GM18907 (cell line): Measurements from ENCODE around the gene GRM6.

ENCODE experiments used
- ATAC-seq: cut with Tn5 transposase; IDR thresholded peaks from one replicate; pipeline ENCODE4 v1.9.1; 2021; ENCODE audit warnings: mild to moderate bottlenecking, moderate library complexity; ENCODE audit not compliant: unreplicated experiment

GRM6 gene

GRCh38 chr5:178994580-178995340 is at the start of gene GRM6:
Gene GRM6 (minus strand): TSS chr5:178995320. CDS start chr5:178994944, 376 bp downstream.
- ATAC-seq, result no peak

DNA sequence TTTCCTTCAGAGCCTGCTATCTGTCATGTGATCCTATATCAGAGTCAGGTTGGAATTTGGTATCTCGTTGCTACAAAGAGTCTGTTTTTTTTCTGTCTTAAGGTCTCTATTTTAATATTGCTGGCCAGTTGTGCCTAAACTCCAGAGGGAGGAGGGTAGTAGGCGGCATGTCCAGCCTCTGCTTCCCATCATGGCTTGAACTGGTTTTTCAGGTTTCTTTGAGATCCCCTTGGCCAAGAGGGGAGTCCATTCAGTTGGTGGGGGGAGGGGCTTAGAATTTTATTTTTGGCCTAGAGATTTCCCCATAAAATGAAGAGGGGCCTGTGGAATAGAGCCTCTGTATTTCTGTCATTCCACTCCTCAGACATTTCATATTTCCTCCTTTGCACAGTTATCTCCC is 49.6 kb upstream of the GRM6 start:
- no peak for ATAC-seq

- ATAC-seq, result no peak
These were observed 38.0 kb upstream of the GRM6 start for GRCh38 chr5:179033004-179033580.

DNA sequence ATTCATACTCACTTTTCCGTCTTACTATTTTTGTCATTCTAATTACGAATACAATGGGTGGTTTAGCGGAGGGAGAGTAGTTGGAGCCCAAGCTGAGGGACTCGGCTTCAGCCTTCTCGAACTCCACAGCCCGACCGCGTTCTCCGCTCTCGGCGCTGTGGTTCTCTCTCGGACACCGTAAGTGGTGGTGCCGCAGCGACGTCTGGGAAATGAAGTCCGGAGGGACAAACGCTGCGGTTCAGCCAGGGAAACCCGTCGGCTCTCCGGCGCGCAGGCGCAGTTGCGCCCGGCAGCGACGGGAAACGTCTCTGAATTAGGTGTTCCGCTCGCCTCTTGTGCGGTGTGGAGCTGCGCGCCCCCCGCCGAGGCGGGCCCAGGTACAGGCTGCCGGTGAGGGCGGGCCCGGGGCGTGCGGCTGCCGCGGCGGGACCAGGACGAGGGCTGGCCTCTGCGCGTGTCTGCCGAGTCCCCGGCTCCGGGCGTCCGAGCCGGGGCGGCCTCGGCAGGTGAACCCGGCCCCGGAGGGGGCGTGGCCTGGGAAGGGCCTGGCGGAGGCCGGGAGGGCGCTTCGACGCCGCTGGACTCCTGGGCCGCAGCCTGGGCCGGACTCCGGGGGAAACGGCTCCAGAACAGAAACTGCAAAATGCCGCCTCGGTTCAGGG is 28.5 kb upstream of the GRM6 start, which contains the start of gene ZNF879:
ZNF879 (plus strand) TSS at position 277 of the 662 bp plus-strand sequence. CDS start 1,201 bp downstream, outside the sequence.
- ATAC-seq, result peak; percentile 88

DNA sequence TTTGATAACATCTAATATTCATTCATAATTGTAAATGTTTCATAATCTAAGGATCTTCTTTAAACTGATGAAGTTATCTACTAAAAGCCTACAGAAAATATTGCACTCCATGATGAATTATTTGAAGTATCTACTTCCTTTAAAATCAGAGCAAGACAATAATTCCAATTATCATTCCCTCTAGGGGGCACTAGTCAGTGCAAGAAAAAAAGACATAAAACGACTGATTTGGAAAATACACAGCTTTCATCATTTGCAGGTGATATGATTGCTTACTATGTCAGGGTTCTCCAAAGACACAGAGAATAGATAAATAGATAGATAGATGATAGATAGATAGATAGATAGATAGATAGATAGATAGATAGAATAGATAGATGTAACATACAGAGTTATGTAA is 13.5 kb upstream of the GRM6 start:
- no peak for ATAC-seq

DNA sequence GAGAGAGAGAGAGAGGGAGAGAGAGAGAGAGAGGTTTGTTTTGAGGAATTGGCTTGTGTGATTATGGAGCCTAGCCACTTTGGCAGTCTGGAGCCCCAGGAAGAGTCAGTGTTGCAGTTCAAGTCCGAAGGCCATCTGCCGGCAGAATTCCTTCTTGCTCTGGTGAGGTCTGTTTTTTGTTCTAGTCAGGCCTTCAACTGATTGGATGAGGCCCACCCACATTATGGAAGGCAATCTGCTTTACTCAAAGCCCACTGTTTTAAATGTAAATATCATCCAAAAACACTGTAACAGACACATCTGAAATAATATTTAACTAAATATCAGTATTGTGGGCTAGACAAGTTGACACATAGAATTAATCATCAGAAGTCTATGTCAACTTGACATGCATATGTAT is 11.4 kb upstream of the GRM6 start:
- ATAC-seq, result no peak

DNA sequence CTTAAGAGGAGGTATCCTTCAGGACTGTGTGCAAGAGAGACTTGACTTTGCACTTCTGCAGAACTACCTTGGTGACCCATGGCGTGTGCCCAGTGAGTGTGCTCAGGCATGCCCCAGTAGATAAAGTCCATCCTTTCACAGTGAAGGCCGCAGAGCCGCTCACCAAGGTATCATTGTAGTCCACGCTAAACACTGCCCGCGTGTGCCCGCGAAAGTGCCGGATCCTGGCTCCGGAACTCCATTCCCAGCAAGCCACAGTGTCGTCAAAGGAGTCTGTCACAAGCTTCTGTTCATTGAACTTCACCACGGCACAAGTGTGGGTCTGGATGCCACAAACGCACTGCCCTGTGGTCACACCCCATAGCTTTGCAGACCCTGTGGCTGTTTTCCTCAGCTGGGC is 3.3 kb upstream of the GRM6 start:
- ATAC-seq, result no peak

- ATAC-seq, result no peak
These were observed 2.1 kb upstream of the GRM6 start for GRCh38 chr5:178997191-178997590.

- no peak for ATAC-seq
These were observed 1.0 kb upstream of the GRM6 start for GRCh38 chr5:178996156-178996555.

GRCh38 chr5:178995341-178995690 is 196 bp upstream of the GRM6 start:
- ATAC-seq, result no peak

GRCh38 chr5:178993955-178994579 is 1.1 kb downstream of the GRM6 start:
- no peak for ATAC-seq

DNA sequence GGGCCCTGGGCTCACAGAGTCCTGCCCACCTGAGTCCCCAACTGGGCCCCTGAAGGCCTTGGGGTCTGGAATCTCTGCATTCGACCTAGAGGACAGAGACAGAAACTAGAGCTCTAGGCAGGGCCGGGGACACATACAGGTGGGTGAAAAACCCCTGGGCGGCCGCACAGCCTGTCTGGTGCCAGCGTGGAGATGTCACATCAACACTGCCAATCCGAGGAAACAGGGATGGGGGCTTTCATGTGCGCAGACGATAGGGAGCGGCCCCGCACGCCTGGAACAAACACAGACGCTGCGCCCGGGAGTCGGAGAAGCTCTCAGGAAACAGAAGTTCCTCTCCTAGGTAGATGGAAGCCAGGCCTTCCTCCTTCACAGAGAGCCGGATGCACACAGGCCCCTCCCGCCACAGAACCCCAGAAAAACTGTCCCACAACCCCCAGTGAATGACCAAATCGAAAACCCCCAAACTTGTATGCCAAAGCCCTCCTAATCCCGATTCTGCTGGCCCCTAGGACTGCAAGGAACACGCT is 1.8 kb downstream of the GRM6 start:
- no peak for ATAC-seq

- no peak for ATAC-seq
These were observed 2.7 kb downstream of the GRM6 start for GRCh38 chr5:178992291-178992895.

- no peak for ATAC-seq
These were observed 3.7 kb downstream of the GRM6 start for GRCh38 chr5:178991190-178992145.

DNA sequence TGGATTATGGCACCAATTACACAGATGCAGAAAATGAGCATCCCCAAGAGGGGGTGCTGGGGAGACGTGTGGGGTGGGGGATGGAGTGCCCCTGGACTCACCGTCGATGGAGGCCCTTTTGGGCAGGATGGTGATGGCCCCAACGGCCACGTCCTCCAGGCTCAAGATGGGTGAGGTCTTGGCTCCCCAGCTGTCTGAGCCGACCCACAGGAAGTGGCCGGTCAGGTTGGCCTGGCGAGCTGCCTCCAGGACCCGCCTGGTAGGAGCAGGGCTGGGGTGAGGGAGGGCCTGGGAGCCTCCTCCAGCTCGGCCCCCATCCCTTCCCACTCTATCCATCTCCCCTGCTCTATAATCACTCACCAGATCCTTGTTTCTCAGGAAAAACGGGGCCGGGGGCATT is 4.6 kb downstream of the GRM6 start:
- no peak for ATAC-seq

DNA sequence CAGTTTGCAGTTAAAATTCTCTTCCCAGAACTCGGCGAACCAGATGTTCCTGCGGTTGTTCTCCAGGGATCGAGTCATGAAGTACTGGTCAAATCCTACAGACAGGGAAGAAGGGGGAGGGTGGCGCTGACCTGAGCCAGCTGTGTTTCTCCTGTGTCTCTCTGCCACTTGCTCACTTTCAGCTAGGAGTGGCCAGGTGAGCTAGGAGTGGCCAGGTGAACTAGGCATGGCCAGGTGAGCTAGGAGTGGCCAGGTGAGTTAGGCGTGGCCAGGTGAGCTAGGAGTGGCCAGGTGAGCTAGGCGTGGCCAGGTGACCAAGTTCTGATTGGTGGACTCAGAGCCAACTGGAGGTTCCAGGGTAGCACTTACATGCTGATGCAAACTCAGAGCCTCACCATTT is 5.8 kb downstream of the GRM6 start:
- no peak for ATAC-seq

- no peak for ATAC-seq
These were observed 6.5 kb downstream of the GRM6 start for GRCh38 chr5:178988436-178989220.

- ATAC-seq, result no peak
These were observed 8.7 kb downstream of the GRM6 start for GRCh38 chr5:178986326-178986960.
